Measurements from ENCODE around the gene PHKB.
"Not testable (repeated sequence)": the region's sequence is repeated elsewhere in the genome, so short reads cannot be mapped to it uniquely, and the experiment has no call there.

The PHKB gene

GRCh38 chr16:47470211-47470610, 9.1 kb downstream of the PHKB start:
- no peak for DNase-seq (ENCODE audit: low read depth)

- no peak for DNase-seq (ENCODE audit: low read depth)
These were observed 9.7 kb downstream of the PHKB start for GRCh38 chr16:47470810-47471209.

GRCh38 chr16:47473004-47473403, 11.9 kb downstream of the PHKB start:
- not testable (repeated sequence) for DNase-seq (ENCODE audit: low read depth)

GRCh38 chr16:47473792-47474191, 12.7 kb downstream of the PHKB start:
- no peak for DNase-seq (ENCODE audit: low read depth)

GRCh38 chr16:47475786-47476185, 14.7 kb downstream of the PHKB start:
- no peak for DNase-seq (ENCODE audit: low read depth)

GRCh38 chr16:47476654-47477345, 15.7 kb downstream of the PHKB start:
- DNase-seq (ENCODE audit: low read depth): no peak

GRCh38 chr16:47477679-47478078, 16.5 kb downstream of the PHKB start:
- no peak for DNase-seq (ENCODE audit: low read depth)

GRCh38 chr16:47480410-47480809, 19.3 kb downstream of the PHKB start:
- DNase-seq (ENCODE audit: low read depth): no peak

- DNase-seq (ENCODE audit: low read depth): no peak
These were observed 20.7 kb downstream of the PHKB start for GRCh38 chr16:47481698-47482374.

- DNase-seq (ENCODE audit: low read depth): no peak
These were observed 22.5 kb downstream of the PHKB start for GRCh38 chr16:47483616-47484015.

GRCh38 chr16:47486856-47487255, 25.7 kb downstream of the PHKB start:
- no peak for DNase-seq (ENCODE audit: low read depth)

GRCh38 chr16:47488051-47488450, 26.9 kb downstream of the PHKB start:
- no peak for DNase-seq (ENCODE audit: low read depth)

- no peak for DNase-seq (ENCODE audit: low read depth)
These were observed 29.3 kb downstream of the PHKB start for GRCh38 chr16:47490471-47490870.

- no peak for DNase-seq (ENCODE audit: low read depth)
These were observed 30.9 kb downstream of the PHKB start for GRCh38 chr16:47492036-47492427.

GRCh38 chr16:47492428-47493377, 31.6 kb downstream of the PHKB start:
- DNase-seq (ENCODE audit: low read depth): no peak

- DNase-seq (ENCODE audit: low read depth): no peak
These were observed 32.5 kb downstream of the PHKB start for GRCh38 chr16:47493381-47494337.

GRCh38 chr16:47499080-47499699, 38.1 kb downstream of the PHKB start:
- DNase-seq (ENCODE audit: low read depth): no peak

- DNase-seq (ENCODE audit: low read depth): no peak
These were observed 38.7 kb downstream of the PHKB start for GRCh38 chr16:47499700-47500264.

GRCh38 chr16:47503936-47504335, 42.8 kb downstream of the PHKB start:
- no peak for DNase-seq (ENCODE audit: low read depth)

GRCh38 chr16:47504599-47504998, 43.5 kb downstream of the PHKB start:
- no peak for DNase-seq (ENCODE audit: low read depth)

- no peak for DNase-seq (ENCODE audit: low read depth)
These were observed 45.7 kb downstream of the PHKB start for GRCh38 chr16:47506800-47507199.
